GM12865 (cell line): ENCODE results near the gene RPS3.
"Not testable (repeated sequence)": the region's sequence is repeated elsewhere in the genome, so short reads cannot be mapped to it uniquely, and the experiment has no call there.

Experiments used
- DNase-seq: peaks from one replicate; pipeline ENCODE4 v3.0.0; 2010; ENCODE audit warnings: low read depth
- H3K4me3 ChIP-seq: 2 replicates; pipeline ENCODE4 v1.5.1; 2011; ENCODE audit warnings: mild to moderate bottlenecking, low read depth, low read length, control low read depth
- TF ChIP-seq, protein P1 (sequence below): IDR thresholded peaks from 2 replicates; pipeline ENCODE4 v1.5.1; 2011; ENCODE audit warnings: low read length, control low read depth, low read depth, inconsistent platforms; ENCODE audit not compliant: insufficient read depth; ENCODE audit errors: missing control alignments

Gene RPS3

DNA sequence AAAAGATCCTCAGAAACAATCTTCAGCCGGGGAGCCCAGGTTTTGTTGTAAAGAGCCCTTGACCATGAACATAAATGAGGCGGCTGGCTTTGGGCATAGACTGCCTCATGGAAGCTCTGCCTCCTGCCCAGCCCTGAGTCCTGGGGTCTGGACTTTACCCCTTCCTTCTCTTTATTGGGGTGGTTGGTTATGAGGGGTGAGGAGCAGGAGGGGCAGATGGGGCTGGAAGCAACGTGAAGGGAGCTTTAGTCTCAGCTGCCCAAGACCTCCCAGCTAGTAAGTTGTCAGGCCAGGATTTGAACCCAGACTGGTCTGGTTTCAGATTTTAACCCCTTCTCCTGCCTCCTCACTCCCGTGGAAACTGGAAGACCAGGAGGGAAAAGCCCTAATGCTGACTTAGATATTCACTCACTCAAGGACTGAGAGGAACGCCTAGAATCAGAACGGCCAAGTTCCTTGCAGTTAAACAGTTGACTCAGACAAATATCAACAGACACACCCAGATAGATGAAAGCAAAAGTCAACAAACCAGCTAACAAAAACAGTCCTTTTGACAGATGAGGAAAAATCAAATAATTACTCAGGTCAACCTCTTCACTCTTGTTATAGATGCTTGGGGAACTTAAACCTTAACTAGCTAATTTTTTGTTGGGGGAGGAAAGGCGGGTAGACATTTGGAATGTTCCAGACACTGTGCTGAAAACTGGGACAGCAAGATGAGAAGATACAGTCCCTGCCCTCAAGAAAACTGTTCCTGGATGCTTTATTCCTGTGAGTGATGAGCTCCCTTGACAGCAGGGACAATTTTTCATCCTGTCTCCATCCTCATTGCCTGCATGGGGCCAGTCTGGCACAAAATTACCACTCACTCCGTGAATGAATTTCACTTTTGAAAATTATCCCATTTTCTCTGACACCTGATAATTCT is 27.1 kb upstream of the RPS3 start:
- no peak for DNase-seq
- H3K4me3 ChIP-seq = no peak overlapping the region
- TF ChIP-seq, protein P1, sequence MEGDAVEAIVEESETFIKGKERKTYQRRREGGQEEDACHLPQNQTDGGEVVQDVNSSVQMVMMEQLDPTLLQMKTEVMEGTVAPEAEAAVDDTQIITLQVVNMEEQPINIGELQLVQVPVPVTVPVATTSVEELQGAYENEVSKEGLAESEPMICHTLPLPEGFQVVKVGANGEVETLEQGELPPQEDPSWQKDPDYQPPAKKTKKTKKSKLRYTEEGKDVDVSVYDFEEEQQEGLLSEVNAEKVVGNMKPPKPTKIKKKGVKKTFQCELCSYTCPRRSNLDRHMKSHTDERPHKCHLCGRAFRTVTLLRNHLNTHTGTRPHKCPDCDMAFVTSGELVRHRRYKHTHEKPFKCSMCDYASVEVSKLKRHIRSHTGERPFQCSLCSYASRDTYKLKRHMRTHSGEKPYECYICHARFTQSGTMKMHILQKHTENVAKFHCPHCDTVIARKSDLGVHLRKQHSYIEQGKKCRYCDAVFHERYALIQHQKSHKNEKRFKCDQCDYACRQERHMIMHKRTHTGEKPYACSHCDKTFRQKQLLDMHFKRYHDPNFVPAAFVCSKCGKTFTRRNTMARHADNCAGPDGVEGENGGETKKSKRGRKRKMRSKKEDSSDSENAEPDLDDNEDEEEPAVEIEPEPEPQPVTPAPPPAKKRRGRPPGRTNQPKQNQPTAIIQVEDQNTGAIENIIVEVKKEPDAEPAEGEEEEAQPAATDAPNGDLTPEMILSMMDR = no peak

DNA sequence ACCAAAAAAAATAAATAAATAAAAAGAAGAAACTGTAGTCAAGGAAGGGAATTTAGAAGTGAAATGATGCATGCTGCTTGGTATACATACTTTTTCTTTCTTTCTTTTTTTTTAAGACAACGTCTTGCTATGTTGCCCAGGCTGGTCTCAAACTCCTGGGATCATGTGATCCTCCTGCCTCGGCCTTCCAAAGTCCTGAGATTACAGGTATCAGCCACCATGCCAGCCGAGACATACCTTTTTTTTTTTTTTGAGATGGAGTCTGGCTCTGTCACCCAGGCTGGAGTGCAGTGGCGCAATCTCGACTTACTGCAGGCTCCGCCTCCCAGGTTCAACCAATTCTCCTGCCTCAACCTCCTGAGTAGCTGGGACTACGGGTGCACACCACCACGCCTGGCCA is 26.1 kb upstream of the RPS3 start:
- TF ChIP-seq, protein P1 = no peak
- no peak for DNase-seq
- no peak overlapping the region for H3K4me3 ChIP-seq

DNA sequence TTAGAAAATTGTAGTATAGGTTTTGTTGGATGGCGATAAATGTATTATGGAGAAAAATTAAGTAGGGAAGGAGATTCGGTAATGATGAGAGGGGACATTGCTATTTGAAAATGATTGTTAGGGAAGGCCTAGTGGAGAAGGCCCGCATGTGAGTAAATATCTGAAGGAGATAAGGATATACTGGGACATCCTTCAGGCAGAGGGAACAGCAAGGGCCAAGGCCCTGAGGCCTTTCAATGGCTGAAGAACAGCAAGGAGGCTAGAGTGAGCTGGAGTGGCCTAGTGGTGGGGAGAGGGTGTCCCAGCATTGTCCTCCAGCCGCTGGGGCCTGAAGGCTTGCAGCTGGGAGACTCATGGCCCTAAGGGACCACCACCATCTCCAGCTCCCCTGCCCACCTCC is 24.7 kb upstream of the RPS3 start:
- DNase-seq = no peak
- H3K4me3 ChIP-seq = no peak overlapping the region
- TF ChIP-seq, protein P1 = no peak

DNA sequence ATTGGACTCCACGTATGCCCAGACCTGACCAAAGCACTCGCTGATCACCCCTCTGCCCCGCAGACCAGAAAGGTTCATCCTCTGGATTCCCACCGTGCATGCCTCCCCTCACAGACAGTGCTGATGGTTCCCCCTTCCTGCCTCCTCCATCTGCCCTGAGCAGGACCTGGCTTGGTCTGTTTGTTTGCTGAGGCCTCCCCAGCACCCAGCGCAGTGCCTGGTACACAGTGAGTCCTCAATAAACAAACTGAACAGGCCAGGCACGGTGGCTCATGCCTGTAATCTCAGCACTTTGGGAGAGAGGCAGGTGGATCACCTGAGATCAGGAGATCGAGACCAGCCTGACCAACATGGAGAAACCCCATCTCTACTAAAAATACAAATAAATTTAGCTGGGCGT is 23.7 kb upstream of the RPS3 start:
- TF ChIP-seq, protein P1 = no peak
- DNase-seq = no peak

DNA sequence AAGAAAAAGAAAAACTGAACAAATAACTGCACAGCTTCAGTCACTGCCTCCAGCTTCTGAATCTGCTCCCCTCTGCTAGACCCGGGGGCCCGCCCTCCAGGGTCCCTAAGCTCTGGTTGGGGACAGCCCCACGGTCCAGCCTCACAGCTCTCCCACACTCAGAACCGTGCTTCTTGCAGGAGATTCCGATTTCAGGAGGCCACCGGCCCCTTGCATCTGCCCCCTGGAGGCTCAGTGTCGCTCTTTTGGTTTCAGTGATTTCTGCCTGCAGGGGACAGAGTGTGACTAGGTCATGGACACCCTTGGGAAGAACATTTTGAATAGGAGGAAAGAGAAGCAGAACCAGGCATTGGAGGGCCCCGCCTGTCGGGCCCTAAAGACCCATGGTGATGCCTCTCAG is 23.1 kb upstream of the RPS3 start:
- no peak for DNase-seq
- TF ChIP-seq, protein P1 = no peak
- no peak overlapping the region for H3K4me3 ChIP-seq

More for the DNA sequence above, 23.7 kb upstream of the RPS3 start:
- H3K4me3 ChIP-seq = no peak overlapping the region

DNA sequence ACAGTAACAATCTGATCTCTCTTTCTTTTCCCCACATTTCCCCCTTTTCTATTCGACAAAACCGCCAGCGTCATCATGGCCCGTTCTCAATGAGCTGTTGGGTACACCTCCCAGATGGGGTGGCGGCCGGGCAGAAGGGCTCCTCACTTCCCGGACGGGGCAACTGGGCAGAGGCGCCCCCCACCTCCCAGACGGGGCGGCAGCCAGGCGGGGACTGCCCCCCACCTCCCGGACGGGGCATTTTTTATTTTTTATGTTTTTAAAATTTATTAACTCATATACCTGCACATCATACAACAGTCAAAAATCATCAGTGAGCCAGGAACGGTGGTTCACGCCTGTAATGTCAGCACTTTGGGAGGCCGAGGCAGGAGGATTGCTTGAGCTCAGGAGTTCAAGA is 20.5 kb upstream of the RPS3 start:
- not testable (repeated sequence) for DNase-seq, H3K4me3 ChIP-seq

DNA sequence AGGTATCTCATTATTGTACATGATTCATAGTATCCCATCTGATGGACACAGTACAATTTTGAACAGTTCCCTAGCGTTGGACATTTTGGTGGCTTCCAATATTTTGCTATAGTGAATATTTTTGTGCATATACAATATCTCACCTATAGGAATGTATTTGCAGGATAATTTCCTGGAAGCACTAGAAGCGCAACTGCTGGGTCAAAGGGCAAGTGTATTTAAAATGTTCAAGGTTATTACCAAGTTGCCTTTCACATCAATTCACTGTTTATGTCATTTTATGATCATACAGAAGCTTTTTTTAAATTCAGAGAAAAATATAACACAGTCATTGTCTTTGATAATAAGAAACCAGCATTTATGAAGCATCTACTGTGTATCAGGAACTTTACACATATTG is 19.1 kb upstream of the RPS3 start:
- no peak overlapping the region for H3K4me3 ChIP-seq
- TF ChIP-seq, protein P1 = no peak

More for the DNA sequence above, 19.1 kb upstream of the RPS3 start:
- no peak for DNase-seq
